Naive B cell (primary cell): ENCODE results near the gene MAML2. TPM values are rescaled to one million over a fixed set of nuclear protein-coding genes. Genes with fewer than 3 reads are reported as not detected.
A peak's percentile ranks its signal among the peaks of the same experiment; 100 is the strongest.

ENCODE experiments used
- ATAC-seq, 2 donors: fragments of 150-1000 bp; cut with Tn5 transposase; 2 replicates each; pipeline ENCODE4 v1.10.0; 2021; ENCODE audit warnings: low read depth in 2 of 2, mild to moderate bottlenecking in 2 of 2, moderate library complexity in 2 of 2
- DNase-seq: peaks from one replicate; pipeline ENCODE4 v3.0.0; 2022
- H3K27ac Mint-ChIP-seq, 6 donors: one replicate each; pipeline ENCODE4 v1.8.0; 2020 to 2022; ENCODE audit warnings: mild to moderate bottlenecking in 6 of 6, mixed read lengths in 6 of 6, moderate library complexity in 5 of 6, inconsistent platforms in 2 of 6
- H3K27me3 Mint-ChIP-seq, 3 donors: one replicate each; pipeline ENCODE4 v1.8.0; 2021 to 2022; ENCODE audit warnings: mixed read lengths in 3 of 3, mild to moderate bottlenecking in 1 of 3
- H3K36me3 Mint-ChIP-seq, 2 donors: one replicate each; pipeline ENCODE4 v1.8.0; 2020 to 2022; ENCODE audit warnings: mixed read lengths in 2 of 2, inconsistent platforms in 1 of 2, mild to moderate bottlenecking in 1 of 2
- H3K4me1 Mint-ChIP-seq, 3 donors: one replicate each; pipeline ENCODE4 v1.8.0; 2020 to 2022; ENCODE audit warnings: mixed read lengths in 3 of 3, inconsistent platforms in 1 of 3, mild to moderate bottlenecking in 1 of 3, moderate library complexity in 1 of 3
- H3K4me3 Mint-ChIP-seq, 8 donors: one replicate each; pipeline ENCODE4 v1.8.0; 2020 to 2022; ENCODE audit warnings: mild to moderate bottlenecking in 8 of 8, mixed read lengths in 8 of 8, moderate library complexity in 8 of 8, inconsistent platforms in 2 of 8
- H3K9me3 Mint-ChIP-seq, 7 donors: one replicate each; pipeline ENCODE4 v1.8.0; 2020 to 2022; ENCODE audit warnings: mixed read lengths in 7 of 7, mild to moderate bottlenecking in 5 of 7, inconsistent platforms in 2 of 7, moderate library complexity in 1 of 7
- polyA plus RNA-seq, 6 donors: library from polyadenylated mRNA; unstranded; fragments of 300-500 nt; fragmentation: Illumina TruSeq; gene quantifications; one replicate each; pipeline ENCODE4 v1.2.3, GENCODE V29; 2021; ENCODE audit warnings: low read depth in 6 of 6

MAML2 gene
- polyA plus RNA-seq, 6 donors from 2014 or later = 0.06 to 9.0 (median 3.5) TPM

DNA sequence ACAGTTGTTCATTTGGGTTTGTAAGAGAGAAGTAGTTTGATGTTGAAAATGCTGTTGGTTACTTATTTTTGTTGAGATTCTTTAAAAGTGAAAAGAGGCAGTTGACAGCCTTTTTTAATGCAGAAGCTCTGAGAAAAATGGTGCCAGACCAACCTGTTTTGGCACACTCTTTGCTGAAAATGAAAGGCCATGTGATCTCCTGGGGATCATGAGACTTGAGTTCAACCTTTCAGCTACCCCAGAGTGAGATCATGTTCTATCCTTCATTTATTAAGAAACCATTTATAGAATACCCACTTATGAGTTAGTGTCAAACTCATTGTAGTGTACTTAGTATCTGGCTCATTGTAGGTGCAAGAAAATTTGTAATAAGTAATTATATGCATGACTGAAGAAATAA lies 196.2 kb downstream of the MAML2 start:
- H3K4me3 Mint-ChIP-seq = no peak overlapping the region
- ATAC-seq (no peak), DNase-seq (no peak)
- no peaks in the 10 kb centered on the region for H3K36me3 Mint-ChIP-seq
- H3K27ac Mint-ChIP-seq = peak overlapping the region in 1 of 6 donors; percentile 57
- no peaks in the 10 kb centered on the region for H3K9me3 Mint-ChIP-seq
- no peaks in the 10 kb centered on the region for H3K27me3 Mint-ChIP-seq
- peaks cover 3 to 15% (median 12%) of the 10 kb centered on the region in 3 donors for H3K4me1 Mint-ChIP-seq

DNA sequence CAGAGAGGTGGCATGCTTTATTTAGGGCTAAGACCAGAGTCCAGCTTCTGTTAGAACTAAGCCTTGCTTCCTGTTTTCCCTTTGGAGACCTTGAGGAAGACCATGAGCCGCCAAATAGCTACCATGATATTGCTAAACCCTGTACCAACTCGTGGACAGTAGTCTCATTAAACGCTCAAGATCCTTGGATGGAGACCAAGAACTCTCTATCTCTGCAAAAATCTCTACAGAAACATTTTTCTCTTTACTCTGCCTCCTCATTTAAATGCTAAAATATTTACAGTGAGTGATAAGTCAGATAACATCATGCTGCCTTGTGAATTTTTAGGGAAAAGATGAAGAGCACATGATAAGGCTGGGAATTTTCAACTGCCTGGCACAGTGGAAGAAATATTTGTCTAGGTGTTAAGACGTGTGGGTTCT lies 197.8 kb downstream of the MAML2 start:
- Mint-ChIP-seq H3K4me3 (no peak overlapping the region), H3K9me3 (no peaks in the 10 kb centered on the region), H3K4me1 (peaks cover 7 to 22% (median 17%) of the 10 kb centered on the region in 3 donors), H3K27me3 (no peaks in the 10 kb centered on the region), H3K36me3 (no peaks in the 10 kb centered on the region), H3K27ac (no peak overlapping the region)
- ATAC-seq (no peak), DNase-seq (no peak)

DNA sequence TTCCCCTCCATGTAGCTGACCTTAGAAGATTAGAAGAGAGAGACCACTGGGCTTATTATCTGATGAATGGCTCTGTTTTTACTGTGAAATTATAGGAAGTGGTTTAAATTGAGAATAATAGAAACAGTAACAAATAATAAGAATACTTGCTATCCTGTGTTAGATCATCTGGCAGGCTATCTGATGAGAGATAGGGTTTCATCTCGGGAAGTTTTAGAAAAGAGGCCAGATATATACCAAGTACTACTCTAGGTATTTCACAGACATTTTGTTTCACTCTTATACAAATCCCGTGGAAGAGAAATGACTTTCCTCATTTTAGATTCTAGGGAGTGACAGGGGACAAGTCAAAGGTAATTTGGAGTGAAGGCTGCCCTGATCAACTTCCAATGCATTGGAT lies 198.4 kb downstream of the MAML2 start:
- ATAC-seq = no peak
- no peak for DNase-seq
- H3K27me3 Mint-ChIP-seq = no peaks in the 10 kb centered on the region
- peaks cover 13 to 25% (median 22%) of the 10 kb centered on the region in 3 donors for H3K4me1 Mint-ChIP-seq
- no peaks in the 10 kb centered on the region for H3K9me3 Mint-ChIP-seq
- H3K27ac Mint-ChIP-seq = peak overlapping the region in 1 of 6 donors; percentile 21
- H3K36me3 Mint-ChIP-seq = no peaks in the 10 kb centered on the region
- no peak overlapping the region for H3K4me3 Mint-ChIP-seq

DNA sequence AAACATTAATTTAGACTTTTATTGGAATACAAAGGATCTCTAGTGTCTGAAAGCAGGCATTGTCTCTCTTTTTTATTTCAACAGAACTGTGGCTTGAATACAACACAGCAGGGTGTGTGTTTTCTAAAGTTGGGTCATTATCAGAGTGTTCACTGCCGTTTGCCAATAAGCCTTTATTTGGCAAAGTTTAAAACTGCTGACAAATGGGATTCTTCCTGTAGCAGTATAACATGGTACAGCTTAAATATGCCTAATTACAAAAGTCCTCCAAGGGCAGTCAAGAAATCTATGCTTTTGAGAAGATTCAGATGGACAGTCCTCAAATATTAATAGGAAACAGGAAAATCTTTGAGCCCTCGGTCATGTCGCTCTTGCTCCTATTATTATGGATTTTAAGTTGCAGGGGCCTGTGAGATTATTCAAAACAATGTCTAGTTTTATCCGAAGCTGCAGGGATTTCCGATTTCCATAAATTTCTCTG lies 199.9 kb downstream of the MAML2 start:
- Mint-ChIP-seq H3K4me1 (peaks cover 22 to 24% (median 24%) of the 10 kb centered on the region in 3 donors), H3K27me3 (no peaks in the 10 kb centered on the region), H3K4me3 (no peak overlapping the region), H3K9me3 (no peaks in the 10 kb centered on the region), H3K36me3 (no peaks in the 10 kb centered on the region), H3K27ac (no peak overlapping the region)
- ATAC-seq = no peak
- no peak for DNase-seq

DNA sequence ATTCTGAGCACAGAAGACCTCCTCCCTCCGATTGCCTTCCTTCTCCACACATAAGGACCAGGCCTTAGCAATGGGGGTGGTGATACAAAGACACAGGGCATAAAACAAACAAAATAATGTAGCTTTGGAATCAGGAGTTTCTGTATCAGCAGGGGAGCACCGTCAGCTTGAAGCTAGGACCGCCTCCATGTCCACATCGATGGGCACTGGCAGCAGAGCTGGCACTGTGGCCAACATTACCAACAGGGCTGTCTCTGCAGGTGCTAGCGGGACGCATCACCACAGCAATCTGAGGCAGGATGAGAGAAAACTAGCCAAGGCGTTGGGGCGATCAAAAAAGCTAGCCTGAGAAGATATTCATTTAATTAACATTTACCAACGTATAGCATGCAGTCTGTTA lies 201.4 kb downstream of the MAML2 start:
- ATAC-seq (no peak), DNase-seq (no peak)
- H3K27ac Mint-ChIP-seq = peak overlapping the region in 3 of 6 donors; percentile 16 to 69 (median 44)
- H3K27me3 Mint-ChIP-seq = no peaks in the 10 kb centered on the region
- H3K36me3 Mint-ChIP-seq = no peaks in the 10 kb centered on the region
- no peak overlapping the region for H3K4me3 Mint-ChIP-seq
- H3K9me3 Mint-ChIP-seq = no peaks in the 10 kb centered on the region
- H3K4me1 Mint-ChIP-seq = peaks cover 30 to 33% (median 31%) of the 10 kb centered on the region in 3 donors

DNA sequence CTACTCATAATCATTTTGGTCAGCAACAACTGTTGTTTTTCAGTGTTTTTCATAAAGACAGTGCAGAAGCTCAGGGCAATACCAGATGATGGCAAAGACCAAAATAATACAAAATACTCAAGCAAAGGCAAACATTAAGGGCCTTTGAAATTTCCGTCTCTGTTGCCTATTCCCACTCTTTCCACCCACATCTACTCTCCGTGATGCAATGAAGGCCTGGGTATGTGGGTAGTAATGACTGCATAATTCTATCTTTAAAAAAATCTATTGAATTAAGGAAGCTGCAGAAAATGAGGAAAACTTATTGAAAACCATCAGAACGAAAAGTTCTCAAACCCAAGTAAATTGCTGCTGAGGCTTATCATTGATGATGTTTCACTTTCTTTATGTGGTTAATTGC lies 203.3 kb downstream of the MAML2 start:
- Mint-ChIP-seq H3K27me3 (no peaks in the 10 kb centered on the region), H3K4me3 (no peak overlapping the region), H3K27ac (peak overlapping the region in 3 of 6 donors; percentile 26 to 88 (median 37)), H3K4me1 (peaks cover 36 to 47% (median 37%) of the 10 kb centered on the region in 3 donors), H3K9me3 (no peaks in the 10 kb centered on the region), H3K36me3 (no peaks in the 10 kb centered on the region)
- ATAC-seq (no peak), DNase-seq (no peak)

DNA sequence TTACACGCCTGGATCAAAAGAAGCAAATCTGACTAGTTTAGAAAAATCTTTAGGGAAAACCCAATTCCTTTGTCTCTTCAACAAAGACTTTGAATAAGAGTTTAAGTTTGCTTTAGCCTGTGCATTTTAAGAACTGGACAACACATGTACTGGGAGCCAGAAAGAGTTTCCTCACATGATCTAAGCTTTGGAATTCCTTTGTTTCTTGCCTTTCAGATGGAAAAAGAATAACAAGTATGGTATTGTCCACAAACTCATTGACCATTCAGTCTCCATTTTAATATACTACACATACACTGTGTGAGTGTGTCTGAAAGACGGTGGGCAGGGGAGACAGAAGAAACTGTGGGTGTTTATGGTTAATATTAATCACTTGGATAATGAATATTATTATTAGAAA lies 205.6 kb downstream of the MAML2 start:
- Mint-ChIP-seq H3K9me3 (no peaks in the 10 kb centered on the region), H3K27ac (peak overlapping the region; percentile 4 to 96 (median 76)), H3K4me3 (no peak overlapping the region), H3K27me3 (no peaks in the 10 kb centered on the region), H3K4me1 (peaks cover 35 to 53% (median 38%) of the 10 kb centered on the region in 3 donors), H3K36me3 (peaks cover 0 to 2% of the 10 kb centered on the region in 2 donors)
- no peak for DNase-seq
- no peak for ATAC-seq

DNA sequence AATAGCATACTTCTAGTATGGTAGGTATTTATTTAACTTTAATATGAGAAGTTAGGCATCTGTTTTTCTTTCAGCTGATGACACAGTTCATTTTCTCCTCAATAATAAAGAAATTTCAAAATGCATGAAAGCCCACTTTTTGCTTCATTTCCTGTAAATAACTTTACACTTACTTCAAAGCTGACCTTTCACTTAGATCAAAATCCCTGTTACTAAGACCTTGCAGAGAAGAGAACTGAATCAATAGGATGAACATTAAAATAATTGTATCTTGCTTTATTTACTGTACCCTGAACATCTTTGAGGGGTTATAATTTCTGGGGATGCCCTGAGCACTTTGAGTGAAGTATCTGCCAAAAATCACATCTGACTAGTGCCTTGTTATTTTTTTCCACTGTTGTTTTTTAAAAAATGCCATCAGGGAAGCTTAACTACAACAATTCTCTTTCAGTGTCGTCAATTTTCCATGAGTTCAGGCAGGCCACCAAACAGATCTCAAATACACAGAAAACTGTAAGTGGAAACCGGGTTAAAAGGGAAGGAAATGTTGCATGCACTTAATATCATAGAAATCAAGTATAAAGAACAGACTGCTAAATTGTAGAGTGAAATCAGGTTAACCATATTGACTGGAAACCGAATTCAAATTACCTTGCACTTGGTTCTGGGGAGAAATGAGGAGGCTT lies 206.2 kb downstream of the MAML2 start:
- DNase-seq (no peak), ATAC-seq (no peak)
- Mint-ChIP-seq H3K9me3 (no peaks in the 10 kb centered on the region), H3K4me3 (no peak overlapping the region), H3K27ac (peak overlapping the region in 5 of 6 donors; percentile 42 to 96 (median 89)), H3K36me3 (peaks cover 0 to 4% of the 10 kb centered on the region in 2 donors), H3K27me3 (no peaks in the 10 kb centered on the region), H3K4me1 (peaks cover 33 to 50% (median 38%) of the 10 kb centered on the region in 3 donors)

DNA sequence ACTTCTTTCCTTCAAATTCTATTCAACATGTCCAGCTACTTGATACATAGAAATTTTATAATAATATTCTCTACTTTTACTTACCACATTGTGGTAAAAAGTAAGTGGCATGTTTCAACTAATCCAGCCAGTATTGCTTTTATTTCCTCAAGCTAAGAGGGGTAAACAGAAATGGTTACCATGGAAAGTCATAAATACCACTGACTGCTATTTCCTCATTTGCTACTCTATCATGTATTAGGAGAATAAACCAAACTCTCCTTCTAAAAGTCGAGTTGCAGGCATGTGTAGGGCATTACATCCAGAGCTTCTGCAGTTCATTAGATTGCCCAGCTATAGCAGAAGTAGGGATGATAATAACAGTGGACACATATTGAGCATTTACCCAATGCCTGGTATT lies 208.4 kb downstream of the MAML2 start:
- no peaks in the 10 kb centered on the region for H3K27me3 Mint-ChIP-seq
- DNase-seq (peak; percentile 45), ATAC-seq (peak; percentile 95 to 96)
- no peak overlapping the region for H3K4me3 Mint-ChIP-seq
- H3K36me3 Mint-ChIP-seq = peaks cover 0 to 12% of the 10 kb centered on the region in 2 donors
- no peaks in the 10 kb centered on the region for H3K9me3 Mint-ChIP-seq
- H3K27ac Mint-ChIP-seq = peak overlapping the region; percentile 67 to 96 (median 79)
- peaks cover 31 to 50% (median 36%) of the 10 kb centered on the region in 3 donors for H3K4me1 Mint-ChIP-seq

DNA sequence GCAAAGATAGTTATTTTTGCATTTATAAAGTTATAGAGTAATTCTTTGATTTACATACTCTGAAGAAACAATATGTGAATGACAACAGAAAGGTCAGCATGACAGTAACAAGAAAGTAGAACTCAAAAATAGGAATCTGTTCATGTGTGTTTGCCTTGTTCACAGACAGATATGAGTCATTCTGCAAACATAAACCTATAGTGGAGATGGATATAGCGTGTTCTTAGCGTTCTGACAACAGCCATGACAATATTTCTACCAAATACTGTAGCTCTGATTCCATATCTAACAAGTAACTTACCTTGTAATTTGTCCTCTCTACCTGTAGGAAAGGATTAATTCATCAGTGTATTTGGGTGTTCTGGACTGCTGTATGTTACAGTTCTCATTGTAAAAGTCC lies 210.6 kb downstream of the MAML2 start:
- Mint-ChIP-seq H3K36me3 (peaks cover 0 to 12% of the 10 kb centered on the region in 2 donors), H3K4me3 (no peak overlapping the region), H3K4me1 (peaks cover 30 to 42% (median 36%) of the 10 kb centered on the region in 3 donors), H3K27ac (peak overlapping the region in 3 of 6 donors; percentile 21 to 30 (median 29)), H3K27me3 (no peaks in the 10 kb centered on the region), H3K9me3 (no peaks in the 10 kb centered on the region)
- ATAC-seq (no peak), DNase-seq (no peak)

DNA sequence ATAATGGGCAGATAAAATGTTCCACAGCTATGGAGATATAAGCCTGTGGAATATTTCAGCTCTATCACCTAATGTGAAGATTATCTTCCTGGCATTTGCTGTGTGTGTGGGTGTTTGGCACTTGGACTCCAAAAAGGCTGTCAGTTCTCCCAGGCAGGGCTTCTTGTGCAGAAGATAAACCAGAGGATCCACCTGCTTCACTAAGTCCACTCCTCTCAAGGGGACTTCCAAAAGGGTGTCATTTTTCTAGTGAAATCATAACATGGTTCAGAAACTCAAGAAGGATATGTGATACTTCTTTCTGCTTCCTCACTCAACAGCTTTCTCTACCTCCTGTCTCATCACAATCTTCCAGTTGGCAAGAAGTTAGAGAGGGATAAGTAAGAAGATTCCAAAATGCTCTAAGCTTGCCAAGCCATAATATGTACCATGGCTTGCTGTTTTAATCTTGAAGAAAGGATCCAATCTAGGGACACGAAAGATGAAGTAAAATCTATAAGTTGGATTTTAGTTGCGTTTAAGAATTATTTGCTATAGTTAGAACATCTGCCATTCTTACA lies 212.9 kb downstream of the MAML2 start:
- peak overlapping the region in 4 of 6 donors; percentile 64 to 71 (median 67) for H3K27ac Mint-ChIP-seq
- H3K36me3 Mint-ChIP-seq = peaks cover 0 to 16% of the 10 kb centered on the region in 2 donors
- H3K4me3 Mint-ChIP-seq = no peak overlapping the region
- no peaks in the 10 kb centered on the region for H3K27me3 Mint-ChIP-seq
- ATAC-seq (peak; percentile 17 to 42), DNase-seq (peak; percentile 1)
- no peaks in the 10 kb centered on the region for H3K9me3 Mint-ChIP-seq
- peaks cover 35 to 41% (median 38%) of the 10 kb centered on the region in 3 donors for H3K4me1 Mint-ChIP-seq

DNA sequence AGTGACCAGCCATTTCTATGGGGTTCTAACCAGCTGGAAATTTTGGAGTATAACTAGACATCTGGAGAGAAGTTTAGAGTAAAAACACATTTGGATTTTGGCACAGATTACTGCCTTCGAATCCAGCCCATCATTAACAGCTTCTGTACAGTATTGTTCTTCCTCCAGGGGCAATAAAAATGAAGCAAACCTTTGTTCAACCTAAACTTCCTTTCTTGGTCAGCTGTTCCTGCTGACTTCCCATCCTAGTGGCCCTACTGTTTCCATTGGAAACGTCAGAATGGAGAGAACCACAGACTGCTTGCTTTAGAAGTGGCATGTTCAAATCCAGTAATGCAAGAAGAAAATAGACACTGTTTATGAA lies 215.4 kb downstream of the MAML2 start:
- Mint-ChIP-seq H3K36me3 (peaks cover 0 to 16% of the 10 kb centered on the region in 2 donors), H3K27ac (no peak overlapping the region), H3K9me3 (no peaks in the 10 kb centered on the region), H3K4me3 (no peak overlapping the region), H3K27me3 (no peaks in the 10 kb centered on the region), H3K4me1 (peaks cover 35 to 37% (median 37%) of the 10 kb centered on the region in 3 donors)
- ATAC-seq (no peak), DNase-seq (no peak)

DNA sequence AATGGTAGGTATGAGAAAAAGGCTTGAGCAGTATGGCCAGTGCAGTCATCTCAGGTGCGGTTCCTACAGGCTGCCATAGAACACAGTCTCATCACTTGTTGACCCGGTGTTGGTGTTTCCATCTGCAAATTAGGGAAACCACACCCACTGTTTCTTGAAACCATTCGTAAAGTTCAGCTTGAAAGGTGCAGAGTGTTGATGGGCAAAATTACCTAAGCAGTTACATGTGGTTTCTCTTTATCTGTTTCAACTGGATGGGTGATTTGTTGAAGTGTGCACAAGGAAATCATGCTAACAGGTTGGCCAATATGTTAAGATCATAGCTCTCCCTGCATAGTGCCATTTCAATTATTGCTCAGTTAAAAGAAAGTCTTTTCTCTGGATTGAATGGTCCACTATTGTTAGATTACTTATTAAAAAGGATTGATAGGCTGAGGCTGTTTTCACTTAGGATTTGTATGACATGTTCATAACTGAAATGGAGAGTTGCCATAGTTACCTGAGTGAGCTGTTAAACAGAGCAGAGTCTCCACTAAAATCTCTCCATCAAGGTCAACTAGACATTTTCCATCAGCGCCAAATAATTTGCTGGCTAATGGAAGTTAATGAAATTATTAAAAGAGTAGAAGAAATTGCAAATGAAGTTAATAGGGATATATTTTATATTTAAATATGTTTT lies 215.9 kb downstream of the MAML2 start:
- Mint-ChIP-seq H3K4me3 (peak overlapping the region in 1 of 8 donors; percentile 0), H3K9me3 (no peaks in the 10 kb centered on the region), H3K4me1 (peaks cover 35 to 37% (median 37%) of the 10 kb centered on the region in 3 donors), H3K27me3 (no peaks in the 10 kb centered on the region), H3K27ac (peak overlapping the region in 3 of 6 donors; percentile 40 to 68 (median 41)), H3K36me3 (peaks cover 0 to 12% of the 10 kb centered on the region in 2 donors)
- DNase-seq (no peak), ATAC-seq (no peak)
